ENCODE data around the gene CNTNAP5. TPM values are rescaled to one million over a fixed set of nuclear protein-coding genes. Genes with fewer than 3 reads are reported as not detected.

The CNTNAP5 gene
- total and polyA plus RNA-seq, 2 of the 4 experiments (the other 2 are of a cell fraction): not detected

DNA sequence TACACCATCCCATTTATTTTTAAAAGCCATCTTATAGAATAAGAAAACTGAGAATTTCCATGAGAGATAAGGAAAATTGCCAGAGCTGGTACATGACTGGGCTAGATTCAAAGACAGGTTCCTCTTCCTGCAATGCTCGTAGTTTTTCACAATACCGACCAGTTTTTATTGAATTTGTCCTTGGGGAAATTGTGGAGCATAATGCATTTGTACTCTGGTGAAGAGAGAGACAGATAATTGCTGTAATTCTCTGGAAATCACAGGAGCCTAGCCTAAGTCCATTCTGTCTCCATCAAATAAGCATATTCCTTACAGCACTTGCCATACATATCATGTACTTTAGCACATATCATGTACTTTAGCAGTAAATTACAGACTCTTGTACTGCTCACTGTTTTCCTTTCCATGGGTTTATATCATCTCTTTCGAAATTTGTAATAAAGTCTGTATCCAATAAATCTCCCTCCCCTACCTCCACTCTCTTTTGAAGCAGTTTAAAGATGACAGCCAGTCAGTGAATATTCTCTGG, 355.2 kb downstream of the CNTNAP5 start:
- no peak overlapping the region for H3K27ac ChIP-seq (ENCODE audit: insufficient read depth, low read length)
- no peak overlapping the region for H2BK20ac ChIP-seq (ENCODE audit: low read depth, low read length)
- in situ Hi-C loops (cut with MboI; ENCODE audit: low sequenced_read_pairs) (no loop called here), dilution Hi-C loops (cut with HindIII; ENCODE audit: low sequenced_read_pairs, unreplicated experiment) (no loop called here), intact Hi-C loops (cut with micrococcal nuclease) (no loop called here)
- H3K4me1 ChIP-seq (ENCODE audit: control insufficient read depth, insufficient read depth, low read length): no peaks in the 10 kb centered on the region
- no CpG with 5 or more reads among the region's 3 CpGs for WGBS, 2 experiments (ENCODE audit: extremely low coverage in 2 of 2, insufficient read length in 1 of 2)
- ChIA-PET CTCF (no interaction called here), POLR2A (ENCODE audit: unreplicated experiment) (no interaction called here)
- TF ChIP-seq, protein P1, sequence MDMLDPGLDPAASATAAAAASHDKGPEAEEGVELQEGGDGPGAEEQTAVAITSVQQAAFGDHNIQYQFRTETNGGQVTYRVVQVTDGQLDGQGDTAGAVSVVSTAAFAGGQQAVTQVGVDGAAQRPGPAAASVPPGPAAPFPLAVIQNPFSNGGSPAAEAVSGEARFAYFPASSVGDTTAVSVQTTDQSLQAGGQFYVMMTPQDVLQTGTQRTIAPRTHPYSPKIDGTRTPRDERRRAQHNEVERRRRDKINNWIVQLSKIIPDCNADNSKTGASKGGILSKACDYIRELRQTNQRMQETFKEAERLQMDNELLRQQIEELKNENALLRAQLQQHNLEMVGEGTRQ (IDR thresholded peaks at IDR 0.05; ENCODE audit: low read depth, low read length): no peak
- TF ChIP-seq RCOR1 (IDR thresholded peaks at IDR 0.05; ENCODE audit: insufficient replicate concordance, low read length) (no peak), NFE2L2 (IDR thresholded peaks at IDR 0.05; ENCODE audit: low read depth, low read length) (no peak), POLR2A (IDR thresholded peaks at IDR 0.05; ENCODE audit: low read depth, low read length) (no peak), MAZ (IDR thresholded peaks at IDR 0.05; ENCODE audit: borderline replicate concordance, low read depth, low read length) (no peak), MXI1 (IDR thresholded peaks at IDR 0.05; ENCODE audit: borderline replicate concordance, low read depth, low read length) (no peak), RFX5 (IDR thresholded peaks at IDR 0.05; ENCODE audit: low read depth, low read length) (no peak), SMC3 (IDR thresholded peaks at IDR 0.05; ENCODE audit: low read depth, low read length) (no peak), FOS (IDR thresholded peaks at IDR 0.05; ENCODE audit: low read depth, low read length) (no peak), CHD1 (IDR thresholded peaks at IDR 0.05; ENCODE audit: low read depth, low read length) (no peak), BHLHE40 (IDR thresholded peaks at IDR 0.05; ENCODE audit: low read depth, low read length) (no peak), CEBPB (IDR thresholded peaks at IDR 0.05; ENCODE audit: low read depth, low read length) (no peak)
- TF ChIP-seq, protein P2, sequence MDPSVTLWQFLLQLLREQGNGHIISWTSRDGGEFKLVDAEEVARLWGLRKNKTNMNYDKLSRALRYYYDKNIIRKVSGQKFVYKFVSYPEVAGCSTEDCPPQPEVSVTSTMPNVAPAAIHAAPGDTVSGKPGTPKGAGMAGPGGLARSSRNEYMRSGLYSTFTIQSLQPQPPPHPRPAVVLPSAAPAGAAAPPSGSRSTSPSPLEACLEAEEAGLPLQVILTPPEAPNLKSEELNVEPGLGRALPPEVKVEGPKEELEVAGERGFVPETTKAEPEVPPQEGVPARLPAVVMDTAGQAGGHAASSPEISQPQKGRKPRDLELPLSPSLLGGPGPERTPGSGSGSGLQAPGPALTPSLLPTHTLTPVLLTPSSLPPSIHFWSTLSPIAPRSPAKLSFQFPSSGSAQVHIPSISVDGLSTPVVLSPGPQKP (IDR thresholded peaks at IDR 0.05; ENCODE audit: borderline replicate concordance, low read depth, low read length): no peak
- TF ChIP-seq, protein P3, sequence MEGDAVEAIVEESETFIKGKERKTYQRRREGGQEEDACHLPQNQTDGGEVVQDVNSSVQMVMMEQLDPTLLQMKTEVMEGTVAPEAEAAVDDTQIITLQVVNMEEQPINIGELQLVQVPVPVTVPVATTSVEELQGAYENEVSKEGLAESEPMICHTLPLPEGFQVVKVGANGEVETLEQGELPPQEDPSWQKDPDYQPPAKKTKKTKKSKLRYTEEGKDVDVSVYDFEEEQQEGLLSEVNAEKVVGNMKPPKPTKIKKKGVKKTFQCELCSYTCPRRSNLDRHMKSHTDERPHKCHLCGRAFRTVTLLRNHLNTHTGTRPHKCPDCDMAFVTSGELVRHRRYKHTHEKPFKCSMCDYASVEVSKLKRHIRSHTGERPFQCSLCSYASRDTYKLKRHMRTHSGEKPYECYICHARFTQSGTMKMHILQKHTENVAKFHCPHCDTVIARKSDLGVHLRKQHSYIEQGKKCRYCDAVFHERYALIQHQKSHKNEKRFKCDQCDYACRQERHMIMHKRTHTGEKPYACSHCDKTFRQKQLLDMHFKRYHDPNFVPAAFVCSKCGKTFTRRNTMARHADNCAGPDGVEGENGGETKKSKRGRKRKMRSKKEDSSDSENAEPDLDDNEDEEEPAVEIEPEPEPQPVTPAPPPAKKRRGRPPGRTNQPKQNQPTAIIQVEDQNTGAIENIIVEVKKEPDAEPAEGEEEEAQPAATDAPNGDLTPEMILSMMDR (conservative IDR thresholded peaks at IDR 0.05; ENCODE audit: low read depth, low read length): no peak
- no peak overlapping the region for H2BK120ac ChIP-seq (ENCODE audit: low read depth, low read length)
- H3K9ac ChIP-seq (ENCODE audit: low read depth, low read length): no peak overlapping the region
- no peak overlapping the region for H3K14ac ChIP-seq (replicated peaks; ENCODE audit: low read depth, low read length)
- no peaks in the 10 kb centered on the region for H3K27me3 ChIP-seq (ENCODE audit: control insufficient read depth, insufficient read depth, low read length)
- no peak overlapping the region for H3K4ac ChIP-seq (ENCODE audit: low read depth, low read length)
- no peak overlapping the region for H3K18ac ChIP-seq (ENCODE audit: low read depth, low read length)
- no peak overlapping the region for H4K5ac ChIP-seq (ENCODE audit: low read depth, low read length)
- no peak for DNase-seq
- H3K79me1 ChIP-seq (ENCODE audit: low read depth in 1 of 2, low read length in 2 of 2): no peaks in the 10 kb centered on the region
- H2BK15ac ChIP-seq (ENCODE audit: low read depth, low read length): no peak overlapping the region
- H4K8ac ChIP-seq (ENCODE audit: low read depth in 2 of 2, low read length in 2 of 2): no peak overlapping the region
- H2AFZ ChIP-seq (replicated peaks; ENCODE audit: low read length, poor library complexity): no peak overlapping the region
- H2AK9ac ChIP-seq (replicated peaks; ENCODE audit: low read depth, low read length, poor library complexity): no peak overlapping the region
- no peaks in the 10 kb centered on the region for H4K20me1 ChIP-seq (ENCODE audit: insufficient read depth, low read length)
- no peaks in the 10 kb centered on the region for H3K36me3 ChIP-seq (ENCODE audit: control insufficient read depth, insufficient read depth, low read length)
- no peak overlapping the region for H3K4me3 ChIP-seq (ENCODE audit: insufficient read depth, low read depth, low read length)
- no TSS peak for BruUV-seq (replicated peaks)
- H4K91ac ChIP-seq (ENCODE audit: insufficient read depth, low read depth, low read length): no peak overlapping the region
- no peak overlapping the region for H3K56ac ChIP-seq (ENCODE audit: extremely low read depth, insufficient read depth, low read length)
- no peaks in the 10 kb centered on the region for H3K9me1 ChIP-seq (ENCODE audit: insufficient read depth, low read length)
- ATAC-seq (ENCODE audit: low read depth): no peak
- H3K23ac ChIP-seq (ENCODE audit: low read depth, low read length): no peak overlapping the region
- no peak overlapping the region for H3K4me2 ChIP-seq (ENCODE audit: low read depth, low read length)
- peaks cover 5% of the 10 kb centered on the region; the same call in 1 of the 2 replicates for H3K9me3 ChIP-seq (ENCODE audit: control insufficient read depth, insufficient read depth, low read length)
- H2AK5ac ChIP-seq (ENCODE audit: low read depth, low read length): no peak overlapping the region
- no peak overlapping the region for H2BK5ac ChIP-seq (ENCODE audit: low read depth, low read length, poor library complexity, severe bottlenecking)

All from IMR-90 (cell line).